ENCODE measurements around the gene SPAG8.

The SPAG8 gene

GRCh38 chr9:35814841-35815543, 2.9 kb upstream of the SPAG8 start, which contains the start of gene HINT2:
Gene HINT2 (minus strand): TSS chr9:35815042. CDS start chr9:35814979, 63 bp downstream.
- Mint-ChIP-seq H3K4me3 (peak within 1 kb of the TSS; percentile 91), H3K36me3 (ENCODE audit: insufficient read depth) (peaks cover 27% of the 10 kb centered on the region), H3K9me3 (no peaks in the 10 kb centered on the region), H3K27me3 (no peaks in the 10 kb centered on the region), H3K27ac (ENCODE audit: low read depth) (peak within 1 kb of the TSS; percentile 83), H3K4me1 (peaks cover 38% of the 10 kb centered on the region)
- ATAC-seq (replicated peaks; ENCODE audit: extremely low read depth, poor library complexity, severe bottlenecking) (peak; percentile 81), DNase-seq (ENCODE audit: low spot score in 2 of 2) (peak; percentile 93 to 95)

GRCh38 chr9:35814106-35814840, 2.2 kb upstream of the SPAG8 start:
- Mint-ChIP-seq H3K4me1 (peaks cover 38% of the 10 kb centered on the region), H3K27ac (ENCODE audit: low read depth) (peak overlapping the region; percentile 83)
- ATAC-seq (replicated peaks; ENCODE audit: extremely low read depth, poor library complexity, severe bottlenecking), result no peak

GRCh38 chr9:35813434-35814105, 1.5 kb upstream of the SPAG8 start:
- peaks cover 27% of the 10 kb centered on the region for H3K36me3 Mint-ChIP-seq (ENCODE audit: insufficient read depth)

More at GRCh38 chr9:35814106-35814840, 2.2 kb upstream of the SPAG8 start:
- Mint-ChIP-seq H3K4me3 (peak overlapping the region; percentile 91), H3K27me3 (no peaks in the 10 kb centered on the region), H3K9me3 (no peaks in the 10 kb centered on the region), H3K36me3 (ENCODE audit: insufficient read depth) (peaks cover 27% of the 10 kb centered on the region)
- no peak for DNase-seq (ENCODE audit: low spot score in 2 of 2)

GRCh38 chr9:35811381-35812024, 559 bp downstream of the SPAG8 start:
- H3K27me3 Mint-ChIP-seq, result no peaks in the 10 kb centered on the region
- no peak for ATAC-seq (replicated peaks; ENCODE audit: extremely low read depth, poor library complexity, severe bottlenecking)

More at GRCh38 chr9:35813434-35814105, 1.5 kb upstream of the SPAG8 start:
- H3K27me3 Mint-ChIP-seq, result no peaks in the 10 kb centered on the region
- H3K4me1 Mint-ChIP-seq, result peaks cover 38% of the 10 kb centered on the region
- DNase-seq (ENCODE audit: low spot score in 2 of 2) (no peak), ATAC-seq (replicated peaks; ENCODE audit: extremely low read depth, poor library complexity, severe bottlenecking) (no peak)
- H3K9me3 Mint-ChIP-seq, result no peaks in the 10 kb centered on the region
- peak overlapping the region; percentile 91 for H3K4me3 Mint-ChIP-seq
- H3K27ac Mint-ChIP-seq (ENCODE audit: low read depth), result no peak overlapping the region

GRCh38 chr9:35810122-35810521, 1.9 kb downstream of the SPAG8 start:
- ATAC-seq (replicated peaks; ENCODE audit: extremely low read depth, poor library complexity, severe bottlenecking), result no peak

More at GRCh38 chr9:35811381-35812024, 559 bp downstream of the SPAG8 start:
- peak overlapping the region; percentile 83 for H3K4me3 Mint-ChIP-seq
- H3K9me3 Mint-ChIP-seq, result no peaks in the 10 kb centered on the region
- H3K4me1 Mint-ChIP-seq, result peaks cover 38% of the 10 kb centered on the region
- no peak for DNase-seq (ENCODE audit: low spot score in 2 of 2)
- H3K36me3 Mint-ChIP-seq (ENCODE audit: insufficient read depth), result peaks cover 26% of the 10 kb centered on the region
- peak overlapping the region; percentile 89 for H3K27ac Mint-ChIP-seq (ENCODE audit: low read depth)

GRCh38 chr9:35808433-35808832, 3.6 kb downstream of the SPAG8 start:
- peaks cover 22% of the 10 kb centered on the region for H3K4me1 Mint-ChIP-seq
- H3K36me3 Mint-ChIP-seq (ENCODE audit: insufficient read depth), result peaks cover 17% of the 10 kb centered on the region
- DNase-seq (ENCODE audit: low spot score in 2 of 2) (no peak), ATAC-seq (replicated peaks; ENCODE audit: extremely low read depth, poor library complexity, severe bottlenecking) (no peak)
- no peak overlapping the region for H3K27ac Mint-ChIP-seq (ENCODE audit: low read depth)
- H3K4me3 Mint-ChIP-seq, result no peak overlapping the region
- no peaks in the 10 kb centered on the region for H3K27me3 Mint-ChIP-seq
- no peaks in the 10 kb centered on the region for H3K9me3 Mint-ChIP-seq

More at GRCh38 chr9:35810122-35810521, 1.9 kb downstream of the SPAG8 start:
- no peak for DNase-seq (ENCODE audit: low spot score in 2 of 2)
- peaks cover 31% of the 10 kb centered on the region for H3K4me1 Mint-ChIP-seq
- H3K4me3 Mint-ChIP-seq, result no peak overlapping the region
- H3K9me3 Mint-ChIP-seq, result no peaks in the 10 kb centered on the region
- no peak overlapping the region for H3K27ac Mint-ChIP-seq (ENCODE audit: low read depth)
- peaks cover 24% of the 10 kb centered on the region for H3K36me3 Mint-ChIP-seq (ENCODE audit: insufficient read depth)
- no peaks in the 10 kb centered on the region for H3K27me3 Mint-ChIP-seq

GRCh38 chr9:35806101-35806500, 6.0 kb downstream of the SPAG8 start:
- Mint-ChIP-seq H3K4me1 (peaks cover 2% of the 10 kb centered on the region), H3K27me3 (no peaks in the 10 kb centered on the region), H3K36me3 (ENCODE audit: insufficient read depth) (peaks cover 5% of the 10 kb centered on the region), H3K9me3 (no peaks in the 10 kb centered on the region), H3K27ac (ENCODE audit: low read depth) (no peak overlapping the region), H3K4me3 (no peak overlapping the region)
- DNase-seq (ENCODE audit: low spot score in 2 of 2), result no peak
- ATAC-seq (replicated peaks; ENCODE audit: extremely low read depth, poor library complexity, severe bottlenecking), result no peak

- no peaks in the 10 kb centered on the region for H3K27me3 Mint-ChIP-seq
- no peak for ATAC-seq (replicated peaks; ENCODE audit: extremely low read depth, poor library complexity, severe bottlenecking)
- DNase-seq (ENCODE audit: low spot score in 2 of 2), result no peak
- H3K36me3 Mint-ChIP-seq (ENCODE audit: insufficient read depth), result peaks cover 7% of the 10 kb centered on the region
- no peaks in the 10 kb centered on the region for H3K4me1 Mint-ChIP-seq
- H3K4me3 Mint-ChIP-seq, result no peak overlapping the region
- no peak overlapping the region for H3K27ac Mint-ChIP-seq (ENCODE audit: low read depth)
- no peaks in the 10 kb centered on the region for H3K9me3 Mint-ChIP-seq
Observed at GRCh38 chr9:35801328-35802128, 10.5 kb downstream of the SPAG8 start.

GRCh38 chr9:35800530-35800929, 11.5 kb downstream of the SPAG8 start:
- Mint-ChIP-seq H3K9me3 (no peaks in the 10 kb centered on the region), H3K4me3 (no peak overlapping the region), H3K4me1 (no peaks in the 10 kb centered on the region), H3K36me3 (ENCODE audit: insufficient read depth) (peaks cover 4% of the 10 kb centered on the region), H3K27ac (ENCODE audit: low read depth) (no peak overlapping the region), H3K27me3 (no peaks in the 10 kb centered on the region)
- DNase-seq (ENCODE audit: low spot score in 2 of 2) (no peak), ATAC-seq (replicated peaks; ENCODE audit: extremely low read depth, poor library complexity, severe bottlenecking) (no peak)

- Mint-ChIP-seq H3K27me3 (no peaks in the 10 kb centered on the region), H3K27ac (ENCODE audit: low read depth) (no peak overlapping the region), H3K36me3 (ENCODE audit: insufficient read depth) (peaks cover 4% of the 10 kb centered on the region), H3K4me1 (peaks cover 5% of the 10 kb centered on the region), H3K4me3 (no peak overlapping the region), H3K9me3 (no peaks in the 10 kb centered on the region)
- no peak for DNase-seq (ENCODE audit: low spot score in 2 of 2)
- ATAC-seq (replicated peaks; ENCODE audit: extremely low read depth, poor library complexity, severe bottlenecking), result no peak
Observed at GRCh38 chr9:35798658-35799374, 13.2 kb downstream of the SPAG8 start.

GRCh38 chr9:35797311-35798109, 14.6 kb downstream of the SPAG8 start:
- Mint-ChIP-seq H3K27ac (ENCODE audit: low read depth) (no peak overlapping the region), H3K4me1 (peaks cover 13% of the 10 kb centered on the region), H3K4me3 (no peak overlapping the region), H3K9me3 (no peaks in the 10 kb centered on the region), H3K27me3 (no peaks in the 10 kb centered on the region), H3K36me3 (ENCODE audit: insufficient read depth) (peaks cover 7% of the 10 kb centered on the region)
- no peak for ATAC-seq (replicated peaks; ENCODE audit: extremely low read depth, poor library complexity, severe bottlenecking)
- no peak for DNase-seq (ENCODE audit: low spot score in 2 of 2)
